GM18517 (cell line): Measurements from ENCODE around the gene LPCAT4.
A peak's percentile ranks its signal among the peaks of the same experiment; 100 is the strongest.
"Not testable (repeated sequence)": the region's sequence is repeated elsewhere in the genome, so short reads cannot be mapped to it uniquely, and the experiment has no call there.

Experiments
- ATAC-seq: cut with Tn5 transposase; IDR thresholded peaks from one replicate; pipeline ENCODE4 v1.9.1; 2021; ENCODE audit warnings: mild to moderate bottlenecking, moderate library complexity; ENCODE audit not compliant: unreplicated experiment

The LPCAT4 gene

DNA sequence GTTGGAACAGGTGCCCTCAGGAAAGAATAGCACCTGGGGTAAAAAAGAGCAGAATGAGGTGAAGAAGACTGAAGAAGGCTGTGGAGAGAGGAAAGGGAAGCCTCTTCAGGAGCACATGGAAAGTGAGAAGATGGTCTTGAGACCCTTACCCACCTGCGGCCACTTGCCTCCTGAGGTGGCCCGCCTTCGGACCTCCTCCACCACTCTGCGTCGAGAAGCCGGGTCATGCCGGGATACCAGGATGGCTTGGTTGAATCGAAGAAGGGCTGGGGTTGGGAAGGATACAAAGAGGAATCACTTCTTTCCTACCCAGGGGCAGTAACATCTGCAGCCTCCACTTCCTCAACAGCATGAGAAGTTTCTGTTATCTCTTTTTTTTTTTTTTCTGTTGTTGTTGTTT lies 3.0 kb downstream of the LPCAT4 start:
- no peak for ATAC-seq

- no peak for ATAC-seq
Observed at GRCh38 chr15:34362047-34362773, 4.8 kb downstream of the LPCAT4 start.

DNA sequence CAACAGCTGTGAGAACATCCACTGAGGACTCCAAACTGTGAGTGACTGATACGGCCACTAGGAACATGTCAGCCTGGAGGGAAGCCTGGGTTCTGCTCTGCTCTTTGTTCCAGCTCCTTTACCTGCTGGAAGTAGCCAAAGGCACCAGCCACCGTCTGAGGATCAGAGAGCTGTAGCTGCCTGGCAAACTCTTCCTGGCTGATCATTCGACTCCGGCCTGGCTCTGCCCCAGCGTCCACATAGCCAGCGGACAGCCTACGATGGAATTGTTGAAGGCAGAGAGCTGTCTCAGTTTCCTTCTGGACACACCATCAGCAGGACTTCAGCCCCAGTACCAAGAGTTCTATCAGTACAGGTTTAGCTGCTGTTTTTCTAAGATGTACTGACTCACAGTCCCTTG lies 5.7 kb downstream of the LPCAT4 start:
- ATAC-seq: no peak

- no peak for ATAC-seq
Observed at GRCh38 chr15:34360298-34360697, 6.7 kb downstream of the LPCAT4 start.

GRCh38 chr15:34359416-34359815 lies 7.6 kb downstream of the LPCAT4 start:
- no peak for ATAC-seq

GRCh38 chr15:34358948-34359347 lies 8.0 kb downstream of the LPCAT4 start:
- ATAC-seq: no peak

DNA sequence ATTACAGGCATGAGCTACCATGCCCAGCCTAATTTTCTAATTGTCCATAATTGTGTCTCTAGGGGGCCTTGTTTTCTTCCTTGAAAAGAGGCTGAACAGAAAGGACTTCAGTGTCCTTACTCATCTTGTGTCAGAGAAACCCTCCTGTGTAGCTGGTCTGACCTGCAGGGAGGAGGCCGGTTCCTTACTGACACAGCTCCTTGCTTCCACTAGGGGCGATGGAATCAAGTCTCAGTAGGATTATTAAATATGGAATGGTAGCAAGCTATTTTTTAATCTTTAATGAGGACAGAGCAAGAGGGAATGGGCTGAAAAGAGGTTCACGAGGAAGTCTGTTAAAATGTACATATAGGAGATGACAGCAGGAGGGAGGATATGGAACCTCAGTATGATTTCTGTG lies 8.6 kb downstream of the LPCAT4 start:
- no peak for ATAC-seq

- no peak for ATAC-seq
Observed at GRCh38 chr15:34357653-34358052, 9.3 kb downstream of the LPCAT4 start.

GRCh38 chr15:34355241-34355640 lies 11.8 kb downstream of the LPCAT4 start:
- no peak for ATAC-seq

- no peak for ATAC-seq
Observed at GRCh38 chr15:34354286-34354685, 12.7 kb downstream of the LPCAT4 start.

DNA sequence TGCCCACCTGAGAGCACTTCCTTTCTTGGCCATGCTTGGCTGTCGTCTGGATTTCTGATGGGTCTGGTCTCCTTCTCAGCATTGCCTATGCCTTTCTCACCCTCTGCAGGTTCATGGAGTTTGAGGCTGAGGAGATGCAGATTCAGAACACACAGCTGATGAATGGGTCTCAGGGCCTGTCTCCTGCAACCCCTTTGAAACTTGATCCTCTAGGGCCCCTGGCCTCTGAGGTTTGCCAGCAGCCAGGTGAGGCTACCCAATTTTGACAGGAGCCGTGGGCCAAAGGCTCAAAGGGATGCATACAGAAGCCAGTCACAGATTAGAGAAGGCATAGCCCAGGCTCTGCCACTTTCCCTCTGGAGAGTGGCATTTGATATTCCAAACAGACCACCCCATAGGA lies 13.4 kb downstream of the LPCAT4 start:
- ATAC-seq: no peak

DNA sequence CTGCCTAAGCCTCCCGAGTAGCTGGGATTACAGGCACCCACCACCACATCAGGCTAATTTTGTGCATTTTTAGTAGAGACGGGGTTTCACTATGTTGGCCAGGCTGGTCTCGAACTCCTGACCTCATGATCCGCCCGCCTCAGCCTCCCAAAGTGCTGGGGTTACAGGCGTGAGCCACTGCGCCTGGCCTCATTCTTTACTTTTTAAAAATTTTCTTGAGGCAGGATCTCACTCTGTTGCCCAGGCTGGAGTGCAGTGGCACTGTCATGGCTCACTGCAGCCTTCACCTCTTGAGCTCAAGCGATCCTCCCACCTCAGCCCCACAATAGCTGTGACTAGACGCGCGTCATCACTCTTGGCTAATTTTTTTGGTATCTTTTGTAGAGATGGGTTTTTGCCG lies 14.0 kb downstream of the LPCAT4 start:
- not testable (repeated sequence) for ATAC-seq

DNA sequence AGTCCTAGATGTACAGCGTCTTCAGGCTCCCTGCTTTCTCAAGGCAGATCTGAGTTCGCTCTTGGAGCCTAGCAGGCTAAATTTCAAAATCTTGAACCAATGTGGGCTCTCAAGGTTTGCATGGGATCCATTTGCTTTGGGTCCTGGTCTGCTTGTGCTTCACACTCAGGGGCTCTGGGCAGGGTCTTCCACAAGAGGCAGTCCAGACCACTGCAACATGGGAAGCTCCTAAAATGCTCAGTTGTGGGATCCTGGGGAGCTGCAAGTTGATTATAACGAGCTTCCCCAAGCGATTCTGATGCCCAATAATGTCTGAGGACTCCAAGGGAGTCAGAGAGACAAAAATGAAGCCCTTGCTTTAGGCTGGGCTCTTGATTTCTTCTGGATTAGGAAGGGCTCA lies 17.2 kb downstream of the LPCAT4 start:
- no peak for ATAC-seq

DNA sequence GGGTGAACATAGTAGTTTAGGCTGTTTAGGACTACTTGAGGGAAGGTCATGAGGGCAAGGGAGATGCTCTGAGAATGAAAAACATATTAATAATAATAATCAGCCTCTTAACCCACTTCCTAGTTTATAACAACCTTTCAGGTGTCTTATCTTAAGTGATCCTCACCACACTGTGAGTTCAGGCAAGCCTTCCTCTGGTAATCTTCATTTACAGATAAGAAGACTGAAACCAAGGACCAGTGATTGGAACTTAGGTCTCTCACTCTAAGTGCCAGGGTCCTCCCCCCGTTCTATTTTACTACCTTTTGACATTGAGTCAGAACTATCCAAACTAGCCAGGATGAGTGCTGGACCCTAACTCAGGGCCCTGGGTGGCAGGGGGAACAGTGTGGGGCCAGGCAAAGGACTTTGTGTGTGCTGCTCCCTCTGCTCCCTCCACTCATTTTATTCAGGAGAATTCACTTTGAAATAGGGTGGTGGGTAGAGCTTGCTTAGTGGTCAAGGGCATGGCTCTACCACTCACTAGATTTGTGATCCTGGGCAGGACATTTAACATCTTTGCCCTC lies 18.2 kb downstream of the LPCAT4 start:
- ATAC-seq: no peak

GRCh38 chr15:34347951-34348638 lies 18.9 kb downstream of the LPCAT4 start:
- no peak for ATAC-seq

- ATAC-seq: peak; percentile 84
Observed at GRCh38 chr15:34342737-34343575, 24.0 kb downstream of the LPCAT4 start, which contains the start of the genes NOP10 and NUTM1. Gene NOP10, minus strand, starts transcription at chr15:34343136. Its CDS starts 63 bp downstream, at chr15:34343073. Gene NUTM1, plus strand, starts transcription at chr15:34343315. Its CDS starts 382 bp downstream, at chr15:34343697.

DNA sequence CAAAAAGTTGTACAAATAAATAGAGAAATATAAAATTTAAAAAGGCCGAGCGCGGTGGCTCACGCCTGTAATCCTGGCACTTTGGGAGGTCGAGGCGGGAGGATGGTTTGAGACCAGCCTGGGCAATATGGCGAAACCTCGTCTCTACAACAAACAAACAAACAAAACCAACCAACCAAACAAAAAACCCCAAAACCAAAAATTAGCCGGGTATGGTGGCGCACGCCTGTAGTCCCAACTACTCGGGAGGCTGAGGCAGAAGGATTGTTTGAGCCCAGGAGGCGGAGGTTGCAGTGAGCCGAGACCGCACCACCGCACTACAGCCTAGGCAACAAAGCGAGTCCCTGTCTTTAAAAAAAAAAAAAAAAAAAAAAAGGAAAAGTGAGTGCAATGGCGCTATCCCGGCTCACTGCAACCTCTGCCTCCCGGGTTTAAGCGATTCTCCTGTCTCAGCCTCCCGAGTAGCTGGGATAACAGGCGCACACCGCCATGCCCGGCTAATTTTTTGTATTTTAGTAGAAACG lies 24.7 kb downstream of the LPCAT4 start:
- not testable (repeated sequence) for ATAC-seq

GRCh38 chr15:34341381-34342212 lies 25.4 kb downstream of the LPCAT4 start:
- no peak for ATAC-seq

- no peak for ATAC-seq
Observed at GRCh38 chr15:34339946-34340345, 27.1 kb downstream of the LPCAT4 start.

DNA sequence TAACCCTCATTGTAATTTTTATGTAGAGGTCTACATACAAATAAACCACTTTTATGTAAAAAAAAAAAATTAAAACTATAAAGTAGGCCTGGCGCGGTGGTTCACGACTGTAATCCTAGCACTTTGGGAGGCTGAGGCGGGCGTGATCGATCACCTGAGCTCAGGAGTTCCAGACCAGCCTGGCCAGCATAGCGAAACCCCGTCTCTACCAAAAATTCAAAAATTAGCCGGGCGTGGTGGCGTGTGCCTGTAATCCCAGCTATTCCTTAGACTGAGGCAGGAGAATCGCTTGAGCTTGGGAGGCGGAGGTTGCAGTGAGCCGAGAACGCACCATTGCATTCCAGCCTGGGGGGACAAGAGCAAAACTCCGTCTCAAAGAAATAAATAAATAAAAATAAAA lies 28.6 kb downstream of the LPCAT4 start:
- no peak for ATAC-seq
